HepG2 (cell line): ENCODE measurements around the gene PIP5K1A. TPM values are rescaled to one million over a fixed set of nuclear protein-coding genes. Genes with fewer than 3 reads are reported as not detected.
A peak's percentile ranks its signal among the peaks of the same experiment; 100 is the strongest.

Experiments used
- ATAC-seq: fragments of 200-7000 bp; cut with Tn5 transposase; 3 replicates; pipeline ENCODE4 v1.9.1; 2020; ENCODE audit warnings: mild to moderate bottlenecking, moderate library complexity
- Bru-seq: library from RNA; stranded (reverse); fragments of 400-500 nt; gene quantifications from one replicate; lab custom pipeline; 2021; lab: Mats Ljungman, UMichigan
- BruChase-seq, 2 experiments: library from RNA; stranded (reverse); fragments of 400-500 nt; gene quantifications; one replicate each; lab custom pipeline; 2021; lab: Mats Ljungman, UMichigan
- BruUV-seq: library from RNA; stranded (reverse); fragments of 400-500 nt; replicated peaks from 2 replicates; lab custom pipeline; 2021; lab: Mats Ljungman, UMichigan
- CTCF ChIA-PET: fragments of 300-600 bp; formaldehyde crosslinking; extraction: SDS; loops from one replicate; lab custom pipeline; 2021; ENCODE audit warnings: low total read pairs, inconsistent platforms, low intra/inter-chr PET ratio; lab: Yijun Ruan, JAX
- POLR2A ChIA-PET: fragments of 350-600 bp; sonication (Branson Sonifier 250); formaldehyde crosslinking; loops from one replicate; lab custom pipeline; 2020; ENCODE audit warnings: antibody characterized with exemption, inconsistent platforms; lab: Yijun Ruan, JAX
- DNase-seq: peaks from one replicate; pipeline ENCODE4 v3.0.0-alpha.2; 2015; ENCODE audit warnings: low spot score
- FAIRE-seq: peaks from 3 replicates; lab custom pipeline; 2011; peaks lifted over from hg19 to GRCh38; lab: Jason Lieb, UNC
- H2AFZ ChIP-seq: one replicate; pipeline ENCODE4 v1.6.1; 2011; ENCODE audit warnings: low read length, inconsistent platforms
- H3K27ac ChIP-seq: fragments of 300-600 bp; 3 replicates; pipeline ENCODE4 v1.8.0; 2011; ENCODE audit warnings: mixed run types, mild to moderate bottlenecking, mixed read lengths, low read length, inconsistent platforms; ENCODE audit not compliant: insufficient read depth; ENCODE audit errors: extremely low read length
- H3K27me3 ChIP-seq, 2 experiments: fragments of 200-600 bp in 1 of 2; 2 replicates in 1 of 2; 3 replicates in 1 of 2; pipeline versions ENCODE4 v1.6.0 to v1.8.0; 2011; ENCODE audit warnings: low read length in 2 of 2, mild to moderate bottlenecking in 2 of 2, moderate library complexity in 2 of 2, inconsistent platforms in 1 of 2; ENCODE audit not compliant: insufficient read depth in 2 of 2, control insufficient read depth in 1 of 2
- H3K36me3 ChIP-seq, 2 experiments: fragments of 200-600 bp in 1 of 2; replicated peaks in 1 of 2; 2 replicates in 1 of 2; 3 replicates in 1 of 2; pipeline versions ENCODE4 v1.5.1 to v1.8.0; 2011; ENCODE audit warnings: low read length in 2 of 2, inconsistent platforms in 1 of 2; ENCODE audit not compliant: insufficient read depth in 2 of 2, control insufficient read depth in 1 of 2
- H3K4me1 ChIP-seq: 2 replicates; pipeline ENCODE4 v1.5.1; 2012; ENCODE audit warnings: low read length, inconsistent platforms; ENCODE audit not compliant: insufficient read depth
- H3K4me2 ChIP-seq: 2 replicates; pipeline ENCODE4 v1.6.0; 2011; ENCODE audit warnings: low read depth, low read length, inconsistent platforms
- H3K4me3 ChIP-seq, 3 experiments: fragments of 200-600 bp in 1 of 3; sonication (generic), shearing (Covaris generic) in 1 of 3; replicated peaks in 1 of 3; 2 replicates each; pipeline ENCODE4 v1.5.1; 2011 to 2016; ENCODE audit warnings: low read length in 3 of 3, inconsistent platforms in 2 of 3, low read depth in 2 of 3, mild to moderate bottlenecking in 2 of 3, control low read depth in 1 of 3, mixed read lengths in 1 of 3; ENCODE audit not compliant: insufficient read depth in 1 of 3
- H3K79me2 ChIP-seq: one replicate; pipeline ENCODE4 v1.6.1; 2011; ENCODE audit warnings: low read length, inconsistent platforms; ENCODE audit not compliant: insufficient read depth
- H3K9ac ChIP-seq: 2 replicates; pipeline ENCODE4 v1.6.0; 2011; ENCODE audit warnings: mild to moderate bottlenecking, low read depth, low read length, inconsistent platforms; ENCODE audit not compliant: insufficient read depth
- H3K9me3 ChIP-seq: 2 replicates; pipeline ENCODE4 v1.5.1; 2012; ENCODE audit warnings: mild to moderate bottlenecking, low read length
- H4K20me1 ChIP-seq: 2 replicates; pipeline ENCODE4 v1.6.0; 2011; ENCODE audit warnings: inconsistent platforms, mild to moderate bottlenecking, low read length, moderate library complexity; ENCODE audit not compliant: insufficient read depth
- FOXA1 ChIP-seq, 2 experiments: fragments of 450-650 bp in 1 of 2; sonication (generic) in 1 of 2; formaldehyde crosslinking in 1 of 2; IDR thresholded peaks; 2 replicates each; pipeline versions ENCODE4 v1.4.0 to v1.6.1; 2016 to 2020; ENCODE audit warnings: missing genetic modification reagents in 1 of 2
- MIXL1 ChIP-seq: IDR thresholded peaks from 2 replicates; pipeline ENCODE4 v1.6.1; 2016
- NFE2L2 ChIP-seq: fragments of 150-350 bp; IDR thresholded peaks from 2 replicates; pipeline ENCODE4 v1.6.1; 2014; ENCODE audit warnings: low read length
- NR2F6 ChIP-seq, 2 experiments: IDR thresholded peaks; 2 replicates each; pipeline ENCODE4 v1.6.1; 2016; ENCODE audit warnings: antibody characterized with exemption in 1 of 2, mild to moderate bottlenecking in 1 of 2
- SYNCRIP ChIP-seq: fragments of 200-400 bp; formaldehyde crosslinking; IDR thresholded peaks from 2 replicates; pipeline ENCODE4 v1.6.1; 2018; ENCODE audit warnings: mild to moderate bottlenecking, low read depth, low read length; ENCODE audit not compliant: insufficient read depth
- ZNF382 ChIP-seq: sonication (generic); formaldehyde crosslinking; IDR thresholded peaks from 2 replicates; pipeline ENCODE4 v1.5.0; 2020; ENCODE audit warnings: missing genetic modification reagents, mild to moderate bottlenecking, borderline replicate concordance
- ZNF564 ChIP-seq: sonication (generic); formaldehyde crosslinking; IDR thresholded peaks from 2 replicates; pipeline ENCODE4 v1.8.1; 2023; ENCODE audit warnings: mild to moderate bottlenecking, missing genetic modification reagents
- ZNF570 ChIP-seq: sonication (generic); formaldehyde crosslinking; IDR thresholded peaks from 2 replicates; pipeline ENCODE4 v1.4.0; 2020; ENCODE audit warnings: mild to moderate bottlenecking, missing genetic modification reagents, borderline replicate concordance
- ZNF816 ChIP-seq: sonication (generic); formaldehyde crosslinking; IDR thresholded peaks from 2 replicates; pipeline ENCODE4 v1.8.0; 2022; ENCODE audit warnings: missing genetic modification reagents, mild to moderate bottlenecking, borderline replicate concordance
- ZSCAN29 ChIP-seq: sonication (generic); formaldehyde crosslinking; conservative IDR thresholded peaks from 2 replicates; pipeline ENCODE4 v1.4.0; 2020; ENCODE audit warnings: mild to moderate bottlenecking, missing genetic modification reagents
- WGBS: methylation state at CpG from one replicate; pipeline ENCODE4 v1.1.6; 2017; ENCODE audit warnings: low lambda C conversion rate; 5-methylcytosine and 5-hydroxymethylcytosine counted together
- in situ Hi-C: cut with HindIII; loops from 2 replicates; pipeline ENCODE4 v1.10.0; 2017; ENCODE audit warnings: low pct_unique_long_range_greater_than_20kb; ENCODE audit not compliant: extremely low pct_ligation_motif_present
- intact Hi-C: fragments of 100-400 bp; cut with micrococcal nuclease; formaldehyde crosslinking; loops from one replicate; pipeline ENCODE4 v1.10.0; 2022; ENCODE audit not compliant: unreplicated experiment
- long read RNA-seq, 2 experiments: library from RNA in 1 of 2; library from polyadenylated mRNA in 1 of 2; stranded (forward) in 1 of 2; unstranded in 1 of 2; transcript quantifications; one replicate each; pipeline ENCODE4 v2.0.0, GENCODE V29; 2019 to 2022
- polyA minus RNA-seq, 3 experiments: library from RNA; depleted of rRNA, polyadenylated mRNA; stranded (reverse); fragments of >200 nt; gene quantifications; 2 replicates each; pipeline ENCODE4 v1.2.3, GENCODE V29; 2011; ENCODE audit warnings: low replicate concordance in 1 of 3
- polyA plus RNA-seq, 8 experiments: library from polyadenylated mRNA; depleted of rRNA in 3 of 8; stranded (reverse) in 7 of 8; unstranded in 1 of 8; fragments of >200 nt; fragmentation: Illumina TruSeq in 4 of 8; extraction: Trizol in 4 of 8; gene quantifications; 2 replicates each; pipeline versions ENCODE4 v1.2.1 to v1.2.3, GENCODE V29; 2011 to 2016; ENCODE audit warnings: low read depth in 4 of 8, missing spikeins in 1 of 8, mixed read lengths in 1 of 8; ENCODE audit not compliant: insufficient read depth in 1 of 8
- total RNA-seq, 5 experiments: library from RNA; depleted of rRNA; stranded (reverse); fragments of >200 nt; fragmentation: Illumina TruSeq; extraction: Trizol; gene quantifications; 2 replicates each; pipeline ENCODE4 v1.2.3, GENCODE V29; 2016; ENCODE audit warnings: low read depth in 1 of 5
- TF ChIP-seq, protein P1 (sequence below): sonication (generic); formaldehyde crosslinking; IDR thresholded peaks from 2 replicates; pipeline ENCODE4 v1.4.0; 2020; ENCODE audit warnings: missing genetic modification reagents, mild to moderate bottlenecking, borderline replicate concordance

The PIP5K1A gene, protein sequence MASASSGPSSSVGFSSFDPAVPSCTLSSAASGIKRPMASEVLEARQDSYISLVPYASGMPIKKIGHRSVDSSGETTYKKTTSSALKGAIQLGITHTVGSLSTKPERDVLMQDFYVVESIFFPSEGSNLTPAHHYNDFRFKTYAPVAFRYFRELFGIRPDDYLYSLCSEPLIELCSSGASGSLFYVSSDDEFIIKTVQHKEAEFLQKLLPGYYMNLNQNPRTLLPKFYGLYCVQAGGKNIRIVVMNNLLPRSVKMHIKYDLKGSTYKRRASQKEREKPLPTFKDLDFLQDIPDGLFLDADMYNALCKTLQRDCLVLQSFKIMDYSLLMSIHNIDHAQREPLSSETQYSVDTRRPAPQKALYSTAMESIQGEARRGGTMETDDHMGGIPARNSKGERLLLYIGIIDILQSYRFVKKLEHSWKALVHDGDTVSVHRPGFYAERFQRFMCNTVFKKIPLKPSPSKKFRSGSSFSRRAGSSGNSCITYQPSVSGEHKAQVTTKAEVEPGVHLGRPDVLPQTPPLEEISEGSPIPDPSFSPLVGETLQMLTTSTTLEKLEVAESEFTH
- total RNA-seq (2016; rRNA removed; fragmentation: Illumina TruSeq; extraction: Trizol), result 43.8 and 45.3 TPM in 2 replicates
- total RNA-seq (2016; cell fraction: cytosol; rRNA removed; fragmentation: Illumina TruSeq; extraction: Trizol; ENCODE audit: low read depth), result 41.7 and 44.2 TPM in 2 replicates
- total RNA-seq (2016; cell fraction: insoluble cytoplasmic fraction; rRNA removed; fragmentation: Illumina TruSeq; extraction: Trizol), result 42.2 and 43.8 TPM in 2 replicates
- 29.6 and 29.8 TPM in 2 replicates for total RNA-seq (2016; cell fraction: membrane; rRNA removed; fragmentation: Illumina TruSeq; extraction: Trizol)
- total RNA-seq (2016; cell fraction: nucleus; rRNA removed; fragmentation: Illumina TruSeq; extraction: Trizol), result 40.0 and 43.0 TPM in 2 replicates
- 61.1 and 65.1 TPM in 2 replicates for polyA plus RNA-seq (2011; rRNA removed)
- polyA plus RNA-seq (2011; cell fraction: cytosol; rRNA removed), result 35.2 and 45.4 TPM in 2 replicates
- 71.3 and 79.9 TPM in 2 replicates for polyA plus RNA-seq (2011; cell fraction: nucleus; rRNA removed)
- polyA plus RNA-seq (2012), result 30.0 and 32.2 TPM in 2 replicates
- polyA plus RNA-seq (2016; cell fraction: cytosol; fragmentation: Illumina TruSeq; extraction: Trizol; ENCODE audit: low read depth), result 1.8 and 1.9 TPM in 2 replicates
- polyA plus RNA-seq (2016; cell fraction: insoluble cytoplasmic fraction; fragmentation: Illumina TruSeq; extraction: Trizol; ENCODE audit: low read depth), result 43.0 and 45.7 TPM in 2 replicates
- 8.9 and 11.4 TPM in 2 replicates for polyA plus RNA-seq (2016; cell fraction: membrane; fragmentation: Illumina TruSeq; extraction: Trizol; ENCODE audit: low read depth)
- 66.1 and 70.7 TPM in 2 replicates for polyA plus RNA-seq (2016; cell fraction: nucleus; fragmentation: Illumina TruSeq; extraction: Trizol; ENCODE audit: insufficient read depth, low read depth)
- 151 and 370 TPM in 2 replicates for polyA minus RNA-seq (2011; rRNA and poly(A)+ RNA removed; ENCODE audit: low replicate concordance)
- 32.3 and 45.2 TPM in 2 replicates for polyA minus RNA-seq (2011; cell fraction: cytosol; rRNA and poly(A)+ RNA removed)
- polyA minus RNA-seq (2011; cell fraction: nucleus; rRNA and poly(A)+ RNA removed), result 91.2 and 120 TPM in 2 replicates
- percentile 84 among the genes with signal in this experiment for Bru-seq, nascent RNA
- BruChase-seq, experiment 1, labeled RNA remaining after a 6-hour chase, result percentile 89 among the genes with signal in this experiment
- BruChase-seq, experiment 2, labeled RNA remaining after a 2-hour chase, result percentile 93 among the genes with signal in this experiment
- long read RNA-seq, experiment 1, partial matches to known transcripts, result 0 of 10 reads
- long read RNA-seq, experiment 1, other reads (novel, unspliced or antisense), result 5 of 10 reads
- long read RNA-seq, experiment 2, transcript PIP5K1A-201 (15 exons, 3,767 nt), result major isoform, 16 of 67 reads
- long read RNA-seq, experiment 2, transcript PIP5K1A-204 (15 exons, 3,737 nt), result minor isoform, 7 of 67 reads
- long read RNA-seq, experiment 2, partial matches to known transcripts, result 7 of 67 reads
- long read RNA-seq, experiment 2, other reads (novel, unspliced or antisense), result 37 of 67 reads

GRCh38 chr1:151198254-151199127 lies at the start of gene PIP5K1A:
Gene PIP5K1A (plus strand): TSS chr1:151198552. CDS start chr1:151198997, 445 bp downstream.
- Histone ChIP-seq H3K27me3 (no peaks in the 10 kb centered on the region; a peak in 1 of 5 replicates), H3K36me3 (peaks cover 3 to 14% of the 10 kb centered on the region in 2 experiments; a peak in 4 of 5 replicates), H4K20me1 (peaks cover 18% of the 10 kb centered on the region), H3K79me2 (peaks cover 45% of the 10 kb centered on the region), H3K27ac (peak within 1 kb of the TSS; percentile 93), H3K4me2 (peak within 1 kb of the TSS; percentile 87), H3K9me3 (no peaks in the 10 kb centered on the region), H3K9ac (peak within 1 kb of the TSS; percentile 89), H3K4me3 (peak within 1 kb of the TSS; percentile 87 to 95 (median 94)), H2AFZ (no peak within 1 kb of the TSS), H3K4me1 (peaks cover 34% of the 10 kb centered on the region)
- intact Hi-C loops, result loop anchor here (1.0 to 5.0 kb wide), 2 partner anchors 83 to 149 kb away; partner anchors contain the start of gene RFX5
- peak; percentile 87 for FAIRE-seq
- ATAC-seq, result peak; percentile 76
- POLR2A ChIA-PET, result interaction anchor here (0.7 to 4.0 kb wide), 6 partner anchors 9 to 457 kb away, joined by 3 to 12 read pairs (median 5); partner anchors contain the start of genes LYSMD1, PI4KB, PSMD4 and SCNM1
- peak; percentile 97 for DNase-seq
- BruUV-seq, result TSS peak; percentile 62
- CTCF ChIA-PET, result no interaction called here
- under 1% methylated on average over 43 of the region's 60 CpGs for WGBS
- in situ Hi-C loops, result no loop called here
- TF ChIP-seq MIXL1 (CRISPR knock-in tag) (peak; percentile 36; the same call in 1 of the 2 replicates), SYNCRIP (no peak), ZSCAN29 (CRISPR knock-in tag) (no peak), FOXA1 (IDR thresholded peaks at IDR 0.05) (no peak), FOXA1 (CRISPR knock-in tag; IDR thresholded peaks at IDR 0.05) (no peak), ZNF564 (CRISPR knock-in tag) (no peak), ZNF570 (CRISPR knock-in tag) (no peak), ZNF816 (CRISPR knock-in tag) (no peak; the same call in 1 of the 2 replicates), NFE2L2 (no peak), ZNF382 (CRISPR knock-in tag) (no peak), NR2F6 (IDR thresholded peaks at IDR 0.05) (no peak), NR2F6 (CRISPR knock-in tag; IDR thresholded peaks at IDR 0.05) (no peak)
- TF ChIP-seq, protein P1, sequence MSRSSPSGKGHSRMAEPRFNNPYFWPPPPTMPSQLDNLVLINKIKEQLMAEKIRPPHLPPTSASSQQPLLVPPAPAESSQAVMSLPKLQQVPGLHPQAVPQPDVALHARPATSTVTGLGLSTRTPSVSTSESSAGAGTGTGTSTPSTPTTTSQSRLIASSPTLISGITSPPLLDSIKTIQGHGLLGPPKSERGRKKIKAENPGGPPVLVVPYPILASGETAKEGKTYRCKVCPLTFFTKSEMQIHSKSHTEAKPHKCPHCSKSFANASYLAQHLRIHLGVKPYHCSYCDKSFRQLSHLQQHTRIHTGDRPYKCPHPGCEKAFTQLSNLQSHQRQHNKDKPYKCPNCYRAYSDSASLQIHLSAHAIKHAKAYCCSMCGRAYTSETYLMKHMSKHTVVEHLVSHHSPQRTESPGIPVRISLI, result peak; percentile 64; the same call in 1 of the 2 replicates
